Lung (tissue), 16 donors: ENCODE data around the gene GNAZ. TPM values are rescaled to one million over a fixed set of nuclear protein-coding genes. Genes with fewer than 3 reads are reported as not detected.
"Not testable (repeated sequence)": the region's sequence is repeated elsewhere in the genome, so short reads cannot be mapped to it uniquely, and the experiment has no call there.

ENCODE experiments used
- ATAC-seq: fragments of 200-7000 bp; cut with Tn5 transposase; one replicate; pipeline ENCODE4 v1.9.1; 2020; ENCODE audit warnings: moderate number of reproducible peaks; ENCODE audit not compliant: insufficient read depth, low FRiP score
- DNase-seq, 3 donors: peaks; one replicate each; pipeline ENCODE4 v3.0.0-alpha.2; 2013 to 2017
- H3K27ac ChIP-seq, 2 donors: one replicate each; pipeline ENCODE4 v1.5.1; 2013; ENCODE audit warnings: mild to moderate bottlenecking in 2 of 2, moderate library complexity in 2 of 2, control low read depth in 1 of 2, inconsistent platforms in 1 of 2, low read depth in 1 of 2, low read length in 1 of 2
- H3K27me3 ChIP-seq, 3 donors: one replicate each; pipeline ENCODE4 v1.5.1; 2013; ENCODE audit warnings: low read length in 2 of 3; ENCODE audit not compliant: control insufficient read depth in 3 of 3, insufficient read depth in 3 of 3
- H3K36me3 ChIP-seq, 4 donors: one replicate each; pipeline ENCODE4 v1.5.1; 2013; ENCODE audit warnings: low read length in 4 of 4, mild to moderate bottlenecking in 1 of 4, moderate library complexity in 1 of 4; ENCODE audit not compliant: control insufficient read depth in 4 of 4, insufficient read depth in 4 of 4
- H3K4me1 ChIP-seq, 5 donors: one replicate each; pipeline ENCODE4 v1.5.1; 2013; ENCODE audit warnings: low read length in 5 of 5, mild to moderate bottlenecking in 2 of 5, moderate library complexity in 1 of 5; ENCODE audit not compliant: control insufficient read depth in 5 of 5, insufficient read depth in 5 of 5
- H3K4me3 ChIP-seq: one replicate; pipeline ENCODE4 v1.5.1; 2013; ENCODE audit warnings: mild to moderate bottlenecking, control low read depth, moderate library complexity
- H3K9ac ChIP-seq, 2 donors: one replicate each; pipeline ENCODE4 v1.5.1; 2013; ENCODE audit warnings: low read length in 2 of 2, control low read depth in 1 of 2; ENCODE audit not compliant: insufficient read depth in 1 of 2
- H3K9me3 ChIP-seq, 4 donors: one replicate each; pipeline ENCODE4 v1.5.1; 2013; ENCODE audit warnings: low read length in 3 of 4, mild to moderate bottlenecking in 1 of 4, moderate library complexity in 1 of 4; ENCODE audit not compliant: control insufficient read depth in 4 of 4, insufficient read depth in 3 of 4
- CTCF ChIP-seq: IDR thresholded peaks from 2 replicates; pipeline ENCODE4 v1.5.1; 2012; ENCODE audit warnings: mild to moderate bottlenecking; ENCODE audit errors: control extremely low read depth, extremely low read depth
- WGBS, 2 donors: extraction: QIAGEN DNeasy Blood & Tissue Kit; methylation state at CpG; one replicate each; pipeline ENCODE4 v1.1.7; 2013; 5-methylcytosine and 5-hydroxymethylcytosine counted together
- long read RNA-seq, 5 donors: transcript quantifications; one replicate each; lab custom pipeline, GENCODE V29; 2026
- polyA plus RNA-seq, 2 donors: library from polyadenylated mRNA; stranded (reverse); fragments of 200-250 nt; gene quantifications; one replicate each; pipeline ENCODE4 v1.2.1, GENCODE V29; 2013
- total RNA-seq, 2 donors: library from RNA; depleted of rRNA in 1 of 2; stranded (reverse); fragments of >200 nt in 1 of 2; gene quantifications; one replicate each; pipeline ENCODE4 v1.2.1, GENCODE V29; 2014 to 2021
- donor health status: control.
- donor health status: control.
- donor health status: Bipolar disorder and iron deficiency.
- donor health status: healthy.
- donor health status: DM: yes; HTN: yes; CAD: no.

The GNAZ gene
- 1 to 10 TPM; 3.6 to 5.0 TPM for total RNA-seq
- under 1 TPM; 0.77 to 0.94 TPM for polyA plus RNA-seq
- long read RNA-seq, donor 1, partial matches to known transcripts: 0 of 2 reads
- long read RNA-seq, donor 1, other reads (novel, unspliced or antisense): 0 of 2 reads
- long read RNA-seq, donor 2: 0 reads
- long read RNA-seq, donor 3, partial matches to known transcripts: 0 of 2 reads
- long read RNA-seq, donor 3, other reads (novel, unspliced or antisense): 0 of 2 reads
- long read RNA-seq, donor 4: 0 reads
- long read RNA-seq, donor 5, partial matches to known transcripts: 0 of 1 reads
- long read RNA-seq, donor 5, other reads (novel, unspliced or antisense): 0 of 1 reads

DNA sequence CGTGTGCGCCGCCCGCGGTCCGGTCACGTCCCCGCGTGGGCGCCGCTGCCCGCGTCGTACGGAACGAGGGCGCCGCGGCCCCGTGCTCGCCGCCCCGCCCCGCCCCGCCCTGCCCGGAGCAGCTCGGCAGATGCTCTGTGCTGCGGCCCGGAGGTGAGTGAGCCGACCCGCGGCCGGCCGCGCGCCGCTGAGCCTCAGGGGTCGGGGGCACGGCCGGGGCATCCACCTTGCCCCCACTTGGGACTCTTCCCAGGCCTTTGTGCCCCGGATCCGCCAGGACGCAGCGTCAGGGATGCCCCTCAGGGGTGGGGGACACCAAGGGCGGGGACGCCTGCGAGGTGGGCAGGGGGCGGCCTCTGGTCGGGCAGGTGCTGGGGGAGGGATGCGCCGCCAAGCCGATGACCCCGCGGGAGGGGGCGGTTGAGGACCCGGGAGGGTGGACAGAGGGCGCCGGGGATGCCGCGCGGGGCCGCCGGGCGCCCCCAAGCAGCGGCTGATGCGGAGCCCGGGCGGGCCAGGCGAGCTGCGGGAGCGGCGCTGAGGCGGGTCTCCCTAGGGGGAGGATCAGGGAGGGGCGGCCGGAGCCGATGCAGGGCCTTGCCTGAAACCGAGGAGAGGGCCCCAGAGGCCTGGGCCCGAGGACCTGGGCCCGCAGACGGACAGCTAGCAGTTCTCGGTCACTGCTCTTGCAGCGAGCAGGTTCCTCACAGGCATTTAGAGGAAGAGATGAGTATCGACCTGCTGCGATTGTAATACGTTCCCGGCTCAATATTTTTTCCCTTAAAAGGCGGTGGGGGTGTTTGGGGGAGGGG lies at the start of gene GNAZ:
Gene GNAZ (plus strand): TSS at position 102 of the 812 bp plus-strand sequence. CDS start 25,177 bp downstream, outside the sequence.
- Histone ChIP-seq H3K4me3 (peak within 1 kb of the TSS; percentile 35), H3K9ac (no peak within 1 kb of the TSS), H3K4me1 (peaks cover 0 to 13% (median 0%) of the 10 kb centered on the region in 5 donors), H3K27ac (peak within 1 kb of the TSS in 1 of 2 donors; percentile 37), H3K9me3 (no peaks in the 10 kb centered on the region), H3K36me3 (no peaks in the 10 kb centered on the region), H3K27me3 (peaks cover 0 to 7% (median 0%) of the 10 kb centered on the region in 3 donors)
- no peak for ATAC-seq
- WGBS, 2 donors: 2 to 3% methylated on average over 42 to 87 of the region's 87 CpGs
- DNase-seq: peak in 2 of 3 donors; percentile 4 to 38
- no peak for TF ChIP-seq CTCF

DNA sequence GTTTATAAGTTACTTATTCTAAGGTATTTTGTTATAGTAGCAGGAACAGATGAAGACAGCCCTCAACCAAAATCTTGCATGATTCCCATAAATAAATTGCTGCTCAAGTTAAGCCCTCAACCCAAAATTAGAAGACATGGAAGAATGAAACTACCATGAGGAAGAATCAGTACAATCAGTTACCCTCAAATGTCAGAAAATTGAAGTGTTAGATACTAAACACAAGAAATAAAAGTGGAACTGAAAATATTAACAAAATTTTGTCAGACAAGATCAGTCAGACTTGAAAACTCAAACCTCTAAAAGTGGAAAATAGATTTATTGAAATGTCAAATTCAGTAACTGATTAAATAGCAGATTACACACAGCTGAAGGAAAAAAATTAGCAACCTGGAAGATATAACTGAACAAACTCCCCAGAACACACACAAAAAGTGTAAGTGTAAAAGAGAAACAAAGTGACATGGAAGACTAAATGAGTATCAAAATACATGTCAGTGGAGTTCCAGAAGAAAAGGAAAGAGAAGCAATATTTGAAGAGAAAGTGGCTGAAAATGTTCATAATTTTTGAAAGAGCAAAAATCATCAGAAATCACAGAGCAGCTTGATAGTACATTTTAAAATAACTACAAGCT lies 49.5 kb upstream of the GNAZ start:
- Histone ChIP-seq H3K36me3 (no peaks in the 10 kb centered on the region), H3K9ac (no peak overlapping the region), H3K27me3 (no peaks in the 10 kb centered on the region), H3K4me3 (no peak overlapping the region), H3K9me3 (peaks cover 0 to 2% (median 0%) of the 10 kb centered on the region in 4 donors), H3K27ac (no peak overlapping the region), H3K4me1 (no peaks in the 10 kb centered on the region)
- no peak for TF ChIP-seq CTCF
- DNase-seq (no peak), ATAC-seq (no peak)

DNA sequence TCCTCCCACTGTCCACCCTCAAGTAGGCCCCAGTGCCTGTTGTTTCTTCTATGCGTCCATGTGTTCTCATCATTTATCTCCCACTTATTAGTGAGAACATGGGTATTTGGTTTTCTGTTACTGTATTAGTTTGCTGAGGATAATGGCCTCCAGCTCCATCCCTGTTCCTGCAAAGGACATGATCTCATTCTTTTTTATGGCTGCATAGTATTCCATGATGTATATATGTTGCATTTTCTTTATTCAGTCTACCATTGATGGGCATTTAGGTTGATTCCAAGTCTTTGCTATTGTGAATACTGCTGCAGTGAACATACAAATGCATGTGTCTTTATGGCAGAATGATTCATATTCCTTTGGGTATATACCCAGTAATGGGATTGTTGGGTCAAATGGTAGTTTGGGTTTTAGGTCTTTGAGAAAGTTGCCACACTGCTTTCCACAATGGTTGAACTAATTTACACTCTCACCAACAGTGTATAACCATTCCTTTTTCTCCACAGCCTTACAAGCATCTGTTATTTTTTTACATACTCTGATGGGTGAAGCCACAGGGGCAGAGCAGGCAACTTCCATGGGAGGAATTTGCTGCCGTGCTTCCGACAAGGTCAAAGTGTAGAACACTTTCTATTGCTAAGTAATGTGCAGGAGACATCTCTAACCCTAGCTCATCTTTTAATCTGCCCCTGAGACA lies 48.5 kb upstream of the GNAZ start:
- DNase-seq, H3K9ac ChIP-seq, H3K4me1 ChIP-seq, H3K36me3 ChIP-seq, H3K9me3 ChIP-seq, ATAC-seq, H3K27ac ChIP-seq, H3K4me3 ChIP-seq, H3K27me3 ChIP-seq: not testable (repeated sequence)
- WGBS, 2 donors: 68 to 75% methylated on average over 3 of the region's 3 CpGs
